WTC11 (cell line): ENCODE measurements around the gene PSMB2. TPM values are rescaled to one million over a fixed set of nuclear protein-coding genes. Genes with fewer than 3 reads are reported as not detected.

ENCODE experiments used
- ATAC-seq: fragments of 200-7000 bp; cut with Tn5 transposase; 2 replicates; pipeline ENCODE4 v1.10.0; 2021; ENCODE audit warnings: mild to moderate bottlenecking, moderate library complexity
- CTCF ChIA-PET: fragments of 300-600 bp; sonication (Branson Sonifier 250); formaldehyde crosslinking; loops from one replicate; lab custom pipeline; 2021; ENCODE audit warnings: antibody characterized with exemption; lab: Charles Lee
- POLR2A ChIA-PET: fragments of 350-600 bp; sonication (Branson Sonifier 250); formaldehyde crosslinking; loops from one replicate; lab custom pipeline; 2021; ENCODE audit warnings: antibody characterized with exemption; lab: Charles Lee
- DNase-seq: peaks from one replicate; pipeline ENCODE4 v3.0.0; 2021; ENCODE audit warnings: low spot score
- H3K27ac Mint-ChIP-seq: 2 replicates; pipeline ENCODE4 v1.8.0; 2021; ENCODE audit warnings: mixed read lengths
- H3K27me3 Mint-ChIP-seq: 2 replicates; pipeline ENCODE4 v1.8.0; 2021; ENCODE audit warnings: low read depth, mild to moderate bottlenecking, moderate library complexity, mixed read lengths
- H3K36me3 Mint-ChIP-seq: 2 replicates; pipeline ENCODE4 v1.8.0; 2021; ENCODE audit warnings: mixed read lengths
- H3K4me1 Mint-ChIP-seq: 2 replicates; pipeline ENCODE4 v1.8.0; 2022; ENCODE audit warnings: mixed read lengths
- H3K4me3 Mint-ChIP-seq: 2 replicates; pipeline ENCODE4 v1.8.0; 2021; ENCODE audit warnings: mild to moderate bottlenecking, moderate library complexity, mixed read lengths
- H3K9me3 Mint-ChIP-seq: 2 replicates; pipeline ENCODE4 v1.8.0; 2021; ENCODE audit warnings: mixed read lengths
- AR ChIP-seq: fragments of 250-450 bp; sonication (Bioruptor Pico); IDR thresholded peaks from 2 replicates; pipeline ENCODE4 v1.9.0; 2021; ENCODE audit warnings: mild to moderate bottlenecking
- ATF3 ChIP-seq: sonication (generic); formaldehyde crosslinking; conservative IDR thresholded peaks from 2 replicates; pipeline ENCODE4 v1.8.1; 2022; ENCODE audit warnings: mild to moderate bottlenecking, missing genetic modification reagents
- CBFB ChIP-seq: sonication (generic); formaldehyde crosslinking; IDR thresholded peaks from 2 replicates; pipeline ENCODE4 v1.8.1; 2022; ENCODE audit warnings: mild to moderate bottlenecking, low read depth, missing genetic modification reagents
- CREB1 ChIP-seq: sonication (generic); formaldehyde crosslinking; IDR thresholded peaks from 2 replicates; pipeline ENCODE4 v1.8.0; 2023; ENCODE audit warnings: mild to moderate bottlenecking, missing genetic modification reagents
- CREM ChIP-seq: sonication (generic); formaldehyde crosslinking; IDR thresholded peaks from 2 replicates; pipeline ENCODE4 v1.8.1; 2022; ENCODE audit warnings: mild to moderate bottlenecking, missing genetic modification reagents, moderate library complexity
- E2F4 ChIP-seq: sonication (generic); formaldehyde crosslinking; IDR thresholded peaks from 2 replicates; pipeline ENCODE4 v1.8.1; 2022; ENCODE audit warnings: low read depth, mild to moderate bottlenecking, moderate library complexity, missing genetic modification reagents, borderline replicate concordance
- ERG ChIP-seq: fragments of 250-450 bp; sonication (Bioruptor Pico); IDR thresholded peaks from 2 replicates; pipeline ENCODE4 v1.8.0; 2021; ENCODE audit warnings: mild to moderate bottlenecking
- FOXJ3 ChIP-seq: sonication (generic); formaldehyde crosslinking; IDR thresholded peaks from 2 replicates; pipeline ENCODE4 v1.9.0; 2021; ENCODE audit warnings: missing genetic modification reagents, mild to moderate bottlenecking, borderline replicate concordance
- FOXK1 ChIP-seq: sonication (generic); formaldehyde crosslinking; IDR thresholded peaks from 2 replicates; pipeline ENCODE4 v1.8.0; 2022; ENCODE audit warnings: mild to moderate bottlenecking, moderate library complexity, missing genetic modification reagents
- JAZF1 ChIP-seq: fragments of 250-450 bp; sonication (Bioruptor Pico); IDR thresholded peaks from 2 replicates; pipeline ENCODE4 v1.9.0; 2021; ENCODE audit warnings: moderate library complexity, mild to moderate bottlenecking, inconsistent platforms
- MLX ChIP-seq: sonication (generic); formaldehyde crosslinking; IDR thresholded peaks from 2 replicates; pipeline ENCODE4 v1.8.1; 2023; ENCODE audit warnings: mild to moderate bottlenecking, missing genetic modification reagents, moderate library complexity
- MYBL2 ChIP-seq: sonication (generic); formaldehyde crosslinking; IDR thresholded peaks from 2 replicates; pipeline ENCODE4 v1.8.1; 2023; ENCODE audit warnings: mild to moderate bottlenecking, moderate library complexity, missing genetic modification reagents
- NFATC4 ChIP-seq: fragments of 250-450 bp; sonication (Bioruptor Pico); IDR thresholded peaks from 2 replicates; pipeline ENCODE4 v1.9.0; 2021; ENCODE audit warnings: mild to moderate bottlenecking
- NFE2L1 ChIP-seq: sonication (generic); formaldehyde crosslinking; IDR thresholded peaks from 2 replicates; pipeline ENCODE4 v1.8.1; 2023; ENCODE audit warnings: missing genetic modification reagents
- NR3C1 ChIP-seq: sonication (generic); formaldehyde crosslinking; conservative IDR thresholded peaks from 2 replicates; pipeline ENCODE4 v1.8.1; 2023; ENCODE audit warnings: low read depth, mild to moderate bottlenecking, missing genetic modification reagents
- PRRX2 ChIP-seq: fragments of 250-450 bp; sonication (Bioruptor Pico); IDR thresholded peaks from 2 replicates; pipeline ENCODE4 v1.8.0; 2021; ENCODE audit warnings: mild to moderate bottlenecking
- RELA ChIP-seq: sonication (generic); formaldehyde crosslinking; IDR thresholded peaks from 2 replicates; pipeline ENCODE4 v1.8.1; 2022; ENCODE audit warnings: missing genetic modification reagents, mild to moderate bottlenecking, borderline replicate concordance
- SMAD3 ChIP-seq: sonication (generic); formaldehyde crosslinking; IDR thresholded peaks from 2 replicates; pipeline ENCODE4 v1.8.0; 2022; ENCODE audit warnings: missing genetic modification reagents, mild to moderate bottlenecking, borderline replicate concordance
- SOX15 ChIP-seq: fragments of 250-450 bp; sonication (Bioruptor Pico); IDR thresholded peaks from 2 replicates; pipeline ENCODE4 v1.9.0; 2021; ENCODE audit warnings: mild to moderate bottlenecking
- SP1 ChIP-seq: sonication (generic); formaldehyde crosslinking; conservative IDR thresholded peaks from 2 replicates; pipeline ENCODE4 v1.8.1; 2022; ENCODE audit warnings: missing genetic modification reagents
- TEAD1 ChIP-seq: sonication (generic); formaldehyde crosslinking; IDR thresholded peaks from 2 replicates; pipeline ENCODE4 v1.8.0; 2022; ENCODE audit warnings: mild to moderate bottlenecking, missing genetic modification reagents
- ZNF317 ChIP-seq: sonication (generic); formaldehyde crosslinking; IDR thresholded peaks from 2 replicates; pipeline ENCODE4 v1.8.1; 2023; ENCODE audit warnings: low read depth, mild to moderate bottlenecking, moderate library complexity, missing genetic modification reagents, borderline replicate concordance
- ZNF416 ChIP-seq: fragments of 250-450 bp; sonication (Bioruptor Pico); IDR thresholded peaks from 2 replicates; pipeline ENCODE4 v1.9.0; 2021; ENCODE audit warnings: mild to moderate bottlenecking, inconsistent platforms
- ZNF512 ChIP-seq: sonication (generic); formaldehyde crosslinking; IDR thresholded peaks from 2 replicates; pipeline ENCODE4 v1.8.1; 2022; ENCODE audit warnings: missing genetic modification reagents, borderline replicate concordance
- total RNA-seq: library from RNA; stranded (reverse); gene quantifications from 3 replicates; pipeline ENCODE4 v1.2.3, GENCODE V29; 2021

PSMB2 gene
- total RNA-seq, 1 experiment from 2014 or later, result 76.7 TPM

GRCh38 chr1:35574125-35574654 lies 67.1 kb downstream of the PSMB2 start:
- peaks cover 98% of the 10 kb centered on the region for H3K27me3 Mint-ChIP-seq
- POLR2A ChIA-PET, result no interaction called here
- peak overlapping the region; percentile 14 for H3K4me3 Mint-ChIP-seq
- CTCF ChIA-PET, result interaction anchor here (2.9 to 4.5 kb wide), 3 partner anchors 10 to 152 kb away, joined by 23 to 35 read pairs (median 32); no protein-coding TSS in a partner anchor
- peaks cover 38% of the 10 kb centered on the region for H3K4me1 Mint-ChIP-seq
- DNase-seq (peak; percentile 47), ATAC-seq (peak; percentile 7)
- H3K9me3 Mint-ChIP-seq, result no peaks in the 10 kb centered on the region
- TF ChIP-seq ZNF317 (CRISPR knock-in tag) (no peak), SOX15 (CRISPR knock-in tag) (no peak), E2F4 (no peak), JAZF1 (CRISPR knock-in tag) (no peak), MYBL2 (CRISPR knock-in tag) (no peak)
- H3K27ac Mint-ChIP-seq, result no peak overlapping the region
- H3K36me3 Mint-ChIP-seq, result no peaks in the 10 kb centered on the region

GRCh38 chr1:35573198-35574124 lies 67.9 kb downstream of the PSMB2 start, which contains the start of gene TFAP2E:
Gene TFAP2E, plus strand, starts transcription at chr1:35573314. Its CDS starts 264 bp downstream, at chr1:35573578.
- DNase-seq (peak; percentile 74), ATAC-seq (peak; percentile 15)
- H3K4me3 Mint-ChIP-seq, result peak within 1 kb of the TSS; percentile 63
- peaks cover 36% of the 10 kb centered on the region for H3K4me1 Mint-ChIP-seq
- H3K27me3 Mint-ChIP-seq, result peaks cover 95% of the 10 kb centered on the region
- H3K9me3 Mint-ChIP-seq, result no peaks in the 10 kb centered on the region
- POLR2A ChIA-PET, result interaction anchor here (0.6 to 0.7 kb wide), 2 partner anchors 16 to 138 kb away, joined by 3 to 4 read pairs; partner anchors contain the start of genes KIAA0319L and NCDN
- CTCF ChIA-PET, result interaction anchor here (1.2 to 4.5 kb wide), 6 partner anchors 9 to 196 kb away, joined by 4 to 35 read pairs (median 16); partner anchors contain the start of genes C1orf216 and CLSPN
- no peak within 1 kb of the TSS for H3K27ac Mint-ChIP-seq
- no peaks in the 10 kb centered on the region for H3K36me3 Mint-ChIP-seq
- no peak for TF ChIP-seq ZNF512
- TF ChIP-seq ZNF416 (CRISPR knock-in tag), result no peak
- TF ChIP-seq AR (CRISPR knock-in tag), result no peak
- TF ChIP-seq E2F4, result no peak
- TF ChIP-seq CBFB (CRISPR knock-in tag), result no peak
- no peak for TF ChIP-seq JAZF1 (CRISPR knock-in tag)
- TF ChIP-seq NR3C1 (CRISPR knock-in tag), result no peak
- TF ChIP-seq MLX (CRISPR knock-in tag), result no peak
- no peak for TF ChIP-seq NFATC4 (CRISPR knock-in tag)
- TF ChIP-seq ERG (CRISPR knock-in tag), result no peak
- no peak for TF ChIP-seq FOXJ3 (CRISPR knock-in tag)
- TF ChIP-seq FOXK1, result no peak
- no peak for TF ChIP-seq PRRX2 (CRISPR knock-in tag)
- no peak for TF ChIP-seq CREB1 (CRISPR knock-in tag)
- TF ChIP-seq CREM (CRISPR knock-in tag), result no peak
- no peak for TF ChIP-seq ATF3 (CRISPR knock-in tag)
- no peak for TF ChIP-seq SMAD3 (CRISPR knock-in tag)
- TF ChIP-seq RELA, result 0 out of 2 replicates have a peak, but pooled peaks have one; percentile 66
- no peak; the same call in 1 of the 2 replicates for TF ChIP-seq NFE2L1 (CRISPR knock-in tag)
- no peak for TF ChIP-seq TEAD1 (CRISPR knock-in tag)
- TF ChIP-seq SP1 (CRISPR knock-in tag), result 0 out of 2 replicates have a peak, but pooled peaks have one; percentile 41
